NCI-H2227 (cell line): ENCODE measurements around the gene CSF3.

Experiments used
- DNase-seq: peaks from one replicate; lab custom pipeline; 2025; ENCODE audit not compliant: unreplicated experiment; lab: John Stamatoyannopoulos, UW

CSF3 gene, protein sequence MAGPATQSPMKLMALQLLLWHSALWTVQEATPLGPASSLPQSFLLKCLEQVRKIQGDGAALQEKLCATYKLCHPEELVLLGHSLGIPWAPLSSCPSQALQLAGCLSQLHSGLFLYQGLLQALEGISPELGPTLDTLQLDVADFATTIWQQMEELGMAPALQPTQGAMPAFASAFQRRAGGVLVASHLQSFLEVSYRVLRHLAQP

DNA sequence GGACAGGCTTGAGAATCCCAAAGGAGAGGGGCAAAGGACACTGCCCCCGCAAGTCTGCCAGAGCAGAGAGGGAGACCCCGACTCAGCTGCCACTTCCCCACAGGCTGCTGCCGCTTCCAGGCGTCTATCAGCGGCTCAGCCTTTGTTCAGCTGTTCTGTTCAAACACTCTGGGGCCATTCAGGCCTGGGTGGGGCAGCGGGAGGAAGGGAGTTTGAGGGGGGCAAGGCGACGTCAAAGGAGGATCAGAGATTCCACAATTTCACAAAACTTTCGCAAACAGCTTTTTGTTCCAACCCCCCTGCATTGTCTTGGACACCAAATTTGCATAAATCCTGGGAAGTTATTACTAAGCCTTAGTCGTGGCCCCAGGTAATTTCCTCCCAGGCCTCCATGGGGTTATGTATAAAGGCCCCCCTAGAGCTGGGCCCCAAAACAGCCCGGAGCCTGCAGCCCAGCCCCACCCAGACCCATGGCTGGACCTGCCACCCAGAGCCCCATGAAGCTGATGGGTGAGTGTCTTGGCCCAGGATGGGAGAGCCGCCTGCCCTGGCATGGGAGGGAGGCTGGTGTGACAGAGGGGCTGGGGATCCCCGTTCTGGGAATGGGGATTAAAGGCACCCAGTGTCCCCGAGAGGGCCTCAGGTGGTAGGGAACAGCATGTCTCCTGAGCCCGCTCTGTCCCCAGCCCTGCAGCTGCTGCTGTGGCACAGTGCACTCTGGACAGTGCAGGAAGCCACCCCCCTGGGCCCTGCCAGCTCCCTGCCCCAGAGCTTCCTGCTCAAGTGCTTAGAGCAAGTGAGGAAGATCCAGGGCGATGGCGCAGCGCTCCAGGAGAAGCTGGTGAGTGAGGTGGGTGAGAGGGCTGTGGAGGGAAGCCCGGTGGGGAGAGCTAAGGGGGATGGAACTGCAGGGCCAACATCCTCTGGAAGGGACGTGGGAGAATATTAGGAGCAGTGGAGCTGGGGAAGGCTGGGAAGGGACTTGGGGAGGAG, at the start of gene CSF3:
Gene CSF3, plus strand, starts transcription at position 436 of the 993 bp plus-strand sequence. Its CDS starts 35 bp downstream, at position 471.
- no peak for DNase-seq

DNA sequence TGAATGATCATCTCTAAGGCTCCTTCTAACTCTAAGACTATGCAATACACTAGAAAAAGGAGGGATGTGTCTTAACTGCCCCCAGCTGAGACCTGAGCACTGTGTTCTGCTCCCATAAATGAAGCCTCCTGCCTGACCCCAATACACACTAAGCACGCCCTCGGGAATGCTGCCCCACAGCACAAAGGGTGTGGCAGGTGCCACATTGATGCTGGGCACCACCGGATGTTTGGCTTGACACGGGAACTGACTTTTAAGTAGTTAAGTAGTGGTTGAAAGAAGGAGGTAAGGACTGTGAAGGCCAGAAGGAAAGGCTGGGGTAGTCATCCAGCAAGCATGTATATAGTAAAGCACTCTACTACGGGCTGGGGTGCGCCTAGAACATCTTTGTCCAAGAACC, 48.5 kb upstream of the CSF3 start:
- no peak for DNase-seq

DNA sequence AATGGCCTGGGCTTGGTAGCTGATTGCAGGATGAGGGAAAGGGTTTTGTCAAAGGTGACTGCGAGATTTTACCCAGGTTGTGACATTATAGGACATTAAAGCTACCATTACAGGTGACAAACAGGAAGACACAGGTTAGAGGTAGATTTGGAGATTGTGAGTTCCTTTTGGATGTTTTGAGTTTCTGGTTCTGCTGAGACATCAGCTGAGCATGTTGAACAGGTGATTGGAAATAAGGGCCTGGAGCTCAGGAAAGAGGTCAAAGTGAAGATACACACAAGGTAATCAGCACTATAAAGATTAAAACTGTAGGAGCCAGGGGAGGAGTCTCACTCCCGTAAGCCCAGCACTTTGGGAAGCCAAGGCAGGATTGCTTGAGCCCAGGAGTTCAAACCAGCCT, 46.5 kb upstream of the CSF3 start:
- DNase-seq: no peak

DNA sequence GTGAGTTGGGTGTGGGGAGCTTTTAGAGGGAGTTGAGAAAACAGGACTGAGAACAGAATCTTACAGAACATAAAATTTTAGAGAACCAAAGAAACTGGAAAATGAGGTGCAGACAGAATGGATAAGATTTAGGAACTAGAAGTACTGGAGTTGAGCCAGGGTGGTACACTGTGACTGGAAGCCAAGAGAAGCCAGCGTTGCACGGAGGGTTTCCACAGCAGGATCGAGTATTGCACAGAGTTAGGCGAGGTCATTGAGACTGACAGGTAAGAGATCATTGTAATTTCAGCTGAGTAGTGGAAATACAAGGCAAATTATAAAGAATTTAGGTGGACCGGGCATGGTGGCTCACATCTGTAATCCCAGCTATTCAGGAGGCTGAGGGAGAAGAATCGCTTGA, 45.9 kb upstream of the CSF3 start:
- DNase-seq: no peak

DNA sequence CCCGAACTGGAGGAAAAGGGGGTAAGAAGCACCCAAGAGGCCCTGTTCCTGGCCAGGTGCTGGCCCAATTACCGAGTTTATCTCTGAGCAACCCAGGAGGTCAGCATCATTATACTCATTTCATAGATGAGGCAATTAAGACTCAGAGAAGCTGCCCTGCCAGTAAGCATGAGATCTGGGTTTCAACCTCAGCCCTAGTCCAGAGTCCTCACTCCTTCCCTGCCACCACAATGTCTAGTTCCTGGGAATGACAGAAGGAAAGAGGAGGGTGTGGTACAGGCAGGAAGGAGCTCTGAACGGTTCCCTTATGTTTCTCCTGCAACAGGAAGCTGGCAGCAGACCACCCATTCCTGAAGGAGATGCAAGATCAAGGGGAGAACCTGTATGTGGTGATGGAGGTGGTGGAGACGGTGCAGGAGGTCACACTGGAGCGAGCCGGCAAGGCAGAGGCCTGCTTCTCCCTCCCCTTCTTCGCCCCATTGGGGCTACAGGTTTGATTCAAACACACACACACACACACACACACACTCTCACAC, 45.0 kb upstream of the CSF3 start:
- no peak for DNase-seq

DNA sequence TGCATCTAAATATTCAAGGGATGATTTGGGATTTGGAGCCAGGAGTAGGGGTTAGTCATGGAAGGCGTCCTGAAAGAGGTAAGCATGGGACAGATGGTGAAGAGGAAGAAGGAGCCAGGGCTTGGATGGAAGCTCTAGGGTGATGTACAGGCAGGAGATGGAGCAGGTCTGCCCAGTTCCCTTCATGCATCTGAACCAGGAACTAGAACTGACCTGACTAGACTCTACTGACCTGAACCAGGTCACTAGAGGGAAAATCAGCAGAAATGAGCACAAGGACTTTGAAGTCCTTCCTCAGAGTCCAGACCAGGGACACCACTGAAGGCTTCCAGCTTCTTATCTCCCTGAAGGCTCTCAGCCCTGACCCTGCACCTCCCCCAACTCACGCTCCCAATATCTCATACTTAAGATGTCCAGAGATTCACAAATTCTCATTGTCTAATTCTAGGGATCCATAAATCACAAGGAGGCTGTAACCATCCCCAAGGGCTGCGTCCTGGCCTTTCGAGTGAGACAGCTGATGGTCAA, 44.1 kb upstream of the CSF3 start:
- no peak for DNase-seq

DNA sequence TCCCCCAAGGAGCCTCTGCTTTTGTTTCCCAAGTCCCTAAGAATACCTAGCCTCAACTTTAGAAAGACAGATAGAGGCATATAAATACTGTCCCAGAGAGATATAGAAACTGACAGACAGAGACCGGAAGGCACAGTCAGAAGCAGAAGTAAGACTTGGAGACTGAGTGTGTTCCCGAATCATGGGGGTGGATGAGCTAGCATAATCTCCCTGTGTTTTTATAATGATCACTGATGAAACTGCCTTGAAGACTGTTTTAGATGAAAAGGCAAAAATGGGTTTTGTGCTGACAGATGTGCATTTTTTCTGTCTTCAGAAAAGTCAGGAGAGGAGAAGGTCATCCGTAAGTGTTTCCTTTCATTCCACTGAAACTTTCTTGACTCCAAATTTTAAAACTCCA, 43.0 kb upstream of the CSF3 start:
- no peak for DNase-seq

DNA sequence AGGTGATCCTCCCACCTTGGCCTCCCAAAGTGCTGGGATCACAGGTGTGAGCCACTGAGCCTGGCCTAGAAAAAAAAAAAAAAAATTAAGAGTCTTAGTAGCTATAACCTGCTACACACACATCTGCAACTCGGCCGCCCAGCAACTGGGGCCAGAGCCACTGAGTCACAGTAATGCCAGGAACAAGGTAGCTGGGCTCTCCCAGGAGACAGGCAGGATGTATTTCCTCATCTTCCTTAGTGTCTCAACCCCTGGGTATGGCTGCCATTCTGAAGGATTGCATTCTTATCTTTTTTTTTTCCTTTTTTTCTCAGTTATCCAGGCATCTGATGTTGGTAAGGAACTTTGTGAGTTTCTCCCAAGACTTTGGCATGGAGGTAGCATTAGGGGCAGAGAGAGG, 41.7 kb upstream of the CSF3 start:
- no peak for DNase-seq

DNA sequence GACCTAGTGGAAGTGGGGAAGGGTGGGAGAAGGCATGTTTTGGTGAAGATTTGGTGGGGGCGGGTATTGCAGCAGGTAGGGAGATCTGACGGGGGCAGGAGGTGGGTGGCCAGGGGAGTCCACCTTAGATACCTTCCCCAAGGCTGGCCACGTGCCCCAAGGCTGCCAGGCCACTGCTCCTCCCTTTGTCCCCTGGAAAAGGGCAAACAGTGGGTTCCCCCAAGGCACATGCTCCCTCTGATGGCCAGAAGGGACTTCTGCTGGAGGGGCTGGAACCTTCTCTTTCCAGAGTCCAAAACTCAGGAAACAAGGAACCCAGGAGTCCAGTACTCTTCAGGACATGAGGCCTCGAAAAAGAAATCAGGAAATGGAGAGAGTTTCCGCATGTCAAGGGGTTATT, 40.8 kb upstream of the CSF3 start:
- DNase-seq: no peak

DNA sequence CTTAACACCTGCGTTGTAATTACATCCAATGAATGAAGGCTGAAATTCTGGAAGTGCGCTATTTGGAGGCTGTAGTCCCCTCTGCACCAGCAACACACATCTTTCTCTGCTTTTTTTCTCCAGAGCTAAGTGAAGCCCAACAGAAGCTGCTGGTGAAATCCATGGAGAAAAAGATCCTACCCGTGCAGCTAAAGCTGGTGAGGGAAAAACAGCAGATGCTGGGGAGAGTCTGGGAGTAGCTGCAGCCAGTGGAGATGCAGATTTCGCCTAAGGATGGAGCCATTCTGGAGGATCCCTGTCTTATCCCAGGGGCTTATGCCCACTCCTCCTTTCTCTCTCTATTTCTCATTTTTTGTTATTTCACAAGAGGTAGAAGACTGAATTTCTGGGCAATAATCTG, 39.4 kb upstream of the CSF3 start:
- no peak for DNase-seq

DNA sequence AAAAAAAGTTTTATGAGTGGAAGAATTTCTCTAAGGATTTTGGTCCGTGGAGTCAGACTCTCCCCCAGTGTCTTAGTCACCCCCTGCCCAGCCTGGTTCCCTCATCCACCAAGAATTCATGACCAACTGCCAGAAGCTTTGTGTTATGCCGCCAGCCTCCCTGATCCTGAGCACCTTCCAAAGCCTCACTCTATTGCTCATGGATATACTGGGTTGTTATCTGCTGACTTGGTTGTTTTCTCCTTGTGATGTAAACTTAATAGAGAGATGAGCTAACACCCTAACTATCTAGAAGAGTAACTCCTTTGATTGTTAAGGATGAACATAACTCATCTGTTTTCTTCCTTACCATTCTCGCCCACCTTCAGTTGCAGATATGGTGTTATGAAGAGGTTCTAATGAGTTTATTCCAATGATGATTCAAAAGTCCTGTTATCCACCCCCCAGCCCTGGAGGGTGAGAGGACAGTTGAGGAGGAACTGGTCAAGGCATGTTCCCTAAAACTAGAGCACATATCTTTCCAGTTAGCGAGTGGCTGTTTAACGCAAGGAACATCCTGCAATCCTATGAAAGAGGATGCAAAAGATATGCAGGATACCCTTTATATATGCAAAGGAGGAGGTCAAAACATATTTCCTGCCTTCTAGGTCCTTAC, 36.1 kb upstream of the CSF3 start:
- DNase-seq: no peak

DNA sequence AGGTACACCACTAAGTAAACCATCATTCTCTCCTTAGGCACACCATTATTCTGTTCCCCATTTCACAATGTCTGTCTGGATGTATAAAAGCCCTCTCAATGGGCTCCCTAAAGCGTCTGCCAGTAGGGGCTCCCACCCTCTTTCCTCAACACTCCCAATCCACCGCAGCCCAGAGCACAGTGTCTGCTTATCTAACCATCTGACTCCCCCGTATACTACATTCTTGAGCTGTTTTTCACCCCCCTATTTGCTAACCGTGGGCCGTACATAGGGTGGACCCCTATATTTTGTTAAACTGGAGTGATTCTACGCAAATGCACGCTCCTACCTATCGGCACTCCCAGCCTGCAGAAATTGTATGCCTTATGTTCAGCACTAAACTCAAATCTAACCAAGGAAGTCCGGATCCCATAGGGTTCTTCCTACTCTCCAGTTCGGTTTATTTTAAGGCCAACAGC, 35.3 kb upstream of the CSF3 start:
- peak; percentile 50 for DNase-seq

DNA sequence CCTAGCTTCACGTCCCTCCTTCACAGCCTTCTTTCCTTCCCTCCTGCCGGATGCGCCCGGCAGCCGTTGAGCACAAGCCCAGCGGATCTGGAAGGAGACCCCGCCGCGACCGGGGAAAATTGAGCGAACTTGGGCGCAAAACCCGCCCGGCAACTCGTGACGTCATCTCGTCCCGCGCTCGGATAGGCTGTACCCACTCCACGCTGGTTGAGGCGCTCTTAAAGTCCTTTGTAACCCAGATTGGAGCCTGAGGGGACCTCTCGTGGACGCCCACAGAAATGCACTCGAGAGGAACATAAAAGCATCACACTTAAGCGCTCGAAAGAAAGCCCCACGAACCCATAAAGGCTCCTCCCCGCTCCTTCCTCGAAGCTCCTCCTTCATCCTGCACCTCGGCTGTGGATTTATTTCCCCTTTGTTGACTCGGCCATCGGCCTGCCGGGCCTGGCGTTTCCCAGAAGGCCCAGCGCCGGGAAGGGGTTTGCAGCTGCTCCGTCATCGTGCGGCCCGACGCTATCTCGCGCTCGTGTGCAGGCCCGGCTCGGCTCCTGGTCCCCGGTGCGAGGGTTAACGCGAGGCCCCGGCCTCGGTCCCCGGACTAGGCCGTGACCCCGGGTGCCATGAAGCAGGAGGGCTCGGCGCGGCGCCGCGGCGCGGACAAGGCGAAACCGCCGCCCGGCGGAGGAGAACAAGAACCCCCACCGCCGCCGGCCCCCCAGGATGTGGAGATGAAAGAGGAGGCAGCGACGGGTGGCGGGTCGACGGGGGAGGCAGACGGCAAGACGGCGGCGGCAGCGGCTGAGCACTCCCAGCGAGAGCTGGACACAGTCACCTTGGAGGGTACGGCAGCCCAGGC, 34.7 kb upstream of the CSF3 start, which contains the start of gene PSMD3:
Gene PSMD3, plus strand, starts transcription at position 457 of the 856 bp plus-strand sequence. Its CDS starts 164 bp downstream, at position 621.
- DNase-seq: peak; percentile 99

DNA sequence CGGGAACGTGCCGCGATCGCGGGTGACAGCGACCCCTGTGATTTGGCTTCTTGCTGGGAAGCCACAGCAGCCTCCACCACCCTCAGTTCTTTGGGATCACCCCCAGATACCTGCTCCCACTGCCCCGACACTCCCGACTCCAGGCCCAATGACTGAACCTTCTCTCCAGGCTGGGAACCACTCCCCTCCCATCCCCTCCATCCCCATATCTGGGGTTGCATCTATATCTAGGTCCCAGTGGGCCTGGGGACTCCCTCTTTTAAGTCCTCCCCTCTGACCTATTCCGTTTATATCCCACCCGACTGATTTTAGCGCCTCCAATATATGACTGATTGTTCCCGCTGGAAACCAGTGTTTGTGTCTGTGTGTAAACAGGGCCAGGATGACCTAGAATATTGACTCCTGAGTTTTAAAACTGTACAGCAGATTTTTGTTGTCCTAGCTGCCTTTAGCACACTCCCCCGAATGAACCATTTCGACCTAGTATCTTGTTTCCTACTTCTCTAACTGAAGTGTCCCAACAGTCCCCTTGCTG, 34.0 kb upstream of the CSF3 start:
- DNase-seq: no peak

DNA sequence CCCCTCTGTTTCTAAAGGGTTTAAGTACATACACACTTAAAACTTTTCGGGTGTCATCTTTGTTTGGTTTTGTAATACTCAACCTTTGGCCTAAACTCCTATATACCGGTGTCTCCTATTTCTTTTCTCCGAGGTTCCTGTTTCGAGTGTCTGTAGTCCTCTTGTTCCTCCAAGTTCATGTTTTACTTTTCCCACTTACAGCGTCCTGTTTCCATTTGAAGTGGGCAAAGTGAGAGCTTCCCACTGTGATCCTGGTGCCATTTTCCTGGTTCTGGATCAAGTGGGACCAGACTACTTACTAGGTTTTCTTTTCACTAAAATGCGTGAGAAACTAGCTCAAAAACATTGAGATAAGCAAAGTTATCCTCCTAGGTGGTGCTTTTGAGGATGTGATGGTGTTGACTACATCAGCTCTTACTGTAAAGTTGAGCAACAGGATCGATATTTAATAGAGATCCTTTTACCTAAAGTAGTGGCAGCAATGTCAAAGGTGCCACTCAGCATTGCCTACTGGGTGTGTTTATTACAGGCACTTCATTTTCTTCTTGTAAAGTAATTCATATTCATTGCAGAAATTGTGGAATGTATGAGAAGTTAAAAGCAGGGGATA, 33.4 kb upstream of the CSF3 start:
- no peak for DNase-seq

DNA sequence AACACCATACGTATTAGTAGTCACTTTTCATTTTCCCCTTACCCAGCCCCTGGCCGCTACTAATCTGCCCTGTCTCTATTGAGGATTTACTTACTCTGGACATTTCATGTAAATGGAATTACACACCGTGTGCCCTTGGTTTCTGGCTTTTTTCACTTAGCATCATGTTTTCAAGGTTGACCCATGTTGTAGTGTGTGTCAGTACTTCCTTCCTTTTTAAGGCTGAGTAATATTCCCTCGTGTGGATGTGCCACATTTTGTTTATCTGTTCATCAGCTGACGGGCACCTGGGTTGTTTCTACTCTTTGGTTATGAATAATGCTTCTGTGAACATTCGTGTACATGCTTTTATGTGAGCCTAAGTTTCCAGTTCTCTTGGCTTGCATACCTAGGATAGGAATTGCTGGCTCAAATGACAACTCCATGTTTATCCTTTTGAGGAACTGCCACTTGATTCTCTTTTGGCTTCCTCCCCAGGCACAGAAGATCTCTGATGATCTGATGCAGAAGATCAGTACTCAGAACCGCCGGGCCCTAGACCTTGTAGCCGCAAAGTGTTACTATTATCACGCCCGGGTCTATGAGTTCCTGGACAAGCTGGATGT, 26.9 kb upstream of the CSF3 start:
- no peak for DNase-seq

DNA sequence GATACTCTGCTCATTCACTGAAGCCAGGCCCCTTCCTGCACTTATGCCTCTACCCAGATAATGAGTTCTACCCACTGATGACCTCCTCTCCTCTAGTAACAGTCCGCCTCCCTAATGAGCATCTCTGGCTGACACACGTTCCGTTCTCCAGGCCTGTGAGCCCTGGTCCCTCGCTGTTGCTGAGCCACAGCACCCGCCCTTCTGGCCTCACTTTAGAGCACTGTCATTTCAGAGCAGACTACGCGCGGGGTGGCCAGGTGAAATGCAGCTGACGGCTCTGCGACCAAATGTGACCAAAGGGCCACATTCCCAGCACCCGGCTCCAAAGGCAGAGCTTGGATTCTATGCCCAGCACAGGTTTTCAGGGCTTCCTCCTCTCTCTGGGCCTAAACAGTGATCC, 20.8 kb upstream of the CSF3 start:
- DNase-seq: no peak

DNA sequence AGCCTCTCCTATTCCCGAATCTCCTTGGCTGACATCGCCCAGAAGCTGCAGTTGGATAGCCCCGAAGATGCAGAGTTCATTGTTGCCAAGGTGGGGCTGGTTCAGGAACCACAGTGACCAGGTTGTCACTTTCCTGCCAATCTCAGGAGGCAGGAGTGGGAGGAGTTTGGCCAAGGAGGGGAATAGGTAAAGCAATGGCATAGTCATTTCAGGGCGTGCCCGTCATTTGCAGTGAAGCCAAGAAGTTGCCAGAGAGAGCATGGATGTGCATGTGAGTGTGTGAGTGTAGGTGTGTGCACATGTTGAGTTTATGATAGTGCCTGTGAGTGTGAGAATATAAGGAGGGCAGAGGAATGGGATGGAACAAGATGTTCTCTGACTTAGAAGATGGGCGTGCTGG, 19.8 kb upstream of the CSF3 start:
- no peak for DNase-seq

DNA sequence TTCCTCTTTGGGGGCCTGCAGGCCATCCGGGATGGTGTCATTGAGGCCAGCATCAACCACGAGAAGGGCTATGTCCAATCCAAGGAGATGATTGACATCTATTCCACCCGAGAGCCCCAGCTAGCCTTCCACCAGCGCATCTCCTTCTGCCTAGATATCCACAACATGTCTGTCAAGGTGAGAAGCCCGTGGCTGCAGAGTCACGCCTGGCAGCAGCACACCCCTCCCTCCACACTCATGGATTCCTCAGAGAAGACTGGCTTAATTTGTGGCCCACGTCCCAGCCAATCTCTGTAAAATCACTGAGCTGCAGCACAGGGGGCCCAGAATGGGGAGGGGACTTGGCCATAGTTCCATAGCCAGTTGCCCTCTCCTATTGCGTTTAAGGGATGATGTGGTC, 19.1 kb upstream of the CSF3 start:
- no peak for DNase-seq
